Breast epithelium (tissue), 3 donors: ENCODE results near the gene NFIL3.

ENCODE experiments used
- POLR2A ChIP-seq: fragments of 450-650 bp; IDR thresholded peaks from one replicate; pipeline ENCODE4 v1.6.1; 2016; ENCODE audit warnings: antibody characterized with exemption, mild to moderate bottlenecking, moderate library complexity
- POLR2AphosphoS5 ChIP-seq, 3 donors: sonication (generic); formaldehyde crosslinking; IDR thresholded peaks; one replicate each; pipeline ENCODE4 v1.6.1; 2017; ENCODE audit warnings: antibody characterized with exemption in 3 of 3
- TF ChIP-seq, protein P1 (sequence below), 3 donors: fragments of 450-650 bp; IDR thresholded peaks; one replicate each; pipeline ENCODE4 v1.5.1; 2016 to 2017; ENCODE audit warnings: antibody characterized with exemption in 3 of 3, mild to moderate bottlenecking in 3 of 3, moderate library complexity in 3 of 3

DNA sequence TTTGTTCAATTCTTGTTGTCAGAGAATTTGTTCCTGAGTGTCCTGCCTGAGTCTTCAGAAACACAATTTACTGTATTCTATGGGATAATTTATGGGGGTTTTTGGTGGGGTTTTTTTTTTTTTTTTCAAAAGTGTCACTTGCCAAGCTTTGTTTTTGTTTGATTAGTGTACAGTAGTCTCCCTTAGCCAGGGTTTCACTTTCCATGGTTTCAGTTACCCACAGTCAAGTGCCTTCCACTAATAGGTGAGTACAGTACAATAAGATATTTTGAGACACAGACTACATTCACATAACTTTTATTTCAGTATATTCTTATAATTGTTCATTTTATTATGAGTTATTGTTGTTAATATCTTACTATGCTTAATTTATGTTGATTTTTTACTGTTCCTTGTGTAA is 36.9 kb downstream of the NFIL3 start:
- TF ChIP-seq, protein P1, sequence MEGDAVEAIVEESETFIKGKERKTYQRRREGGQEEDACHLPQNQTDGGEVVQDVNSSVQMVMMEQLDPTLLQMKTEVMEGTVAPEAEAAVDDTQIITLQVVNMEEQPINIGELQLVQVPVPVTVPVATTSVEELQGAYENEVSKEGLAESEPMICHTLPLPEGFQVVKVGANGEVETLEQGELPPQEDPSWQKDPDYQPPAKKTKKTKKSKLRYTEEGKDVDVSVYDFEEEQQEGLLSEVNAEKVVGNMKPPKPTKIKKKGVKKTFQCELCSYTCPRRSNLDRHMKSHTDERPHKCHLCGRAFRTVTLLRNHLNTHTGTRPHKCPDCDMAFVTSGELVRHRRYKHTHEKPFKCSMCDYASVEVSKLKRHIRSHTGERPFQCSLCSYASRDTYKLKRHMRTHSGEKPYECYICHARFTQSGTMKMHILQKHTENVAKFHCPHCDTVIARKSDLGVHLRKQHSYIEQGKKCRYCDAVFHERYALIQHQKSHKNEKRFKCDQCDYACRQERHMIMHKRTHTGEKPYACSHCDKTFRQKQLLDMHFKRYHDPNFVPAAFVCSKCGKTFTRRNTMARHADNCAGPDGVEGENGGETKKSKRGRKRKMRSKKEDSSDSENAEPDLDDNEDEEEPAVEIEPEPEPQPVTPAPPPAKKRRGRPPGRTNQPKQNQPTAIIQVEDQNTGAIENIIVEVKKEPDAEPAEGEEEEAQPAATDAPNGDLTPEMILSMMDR (IDR thresholded peaks at IDR 0.05), result no peak
- TF ChIP-seq POLR2AphosphoS5 (IDR thresholded peaks at IDR 0.05) (no peak), POLR2A (no peak)
